Mucosa of rectum (tissue), 2 donors: ENCODE measurements around the gene MYPOP.
A peak's percentile ranks its signal among the peaks of the same experiment; 100 is the strongest.
"Not testable (repeated sequence)": the region's sequence is repeated elsewhere in the genome, so short reads cannot be mapped to it uniquely, and the experiment has no call there.

ENCODE experiments used
- H3K27ac ChIP-seq, 2 donors: one replicate each; pipeline ENCODE4 v1.7.0; 2013; ENCODE audit warnings: inconsistent platforms in 2 of 2, low read depth in 2 of 2, low read length in 2 of 2
- H3K27me3 ChIP-seq, 2 donors: one replicate each; pipeline ENCODE4 v1.7.0; 2013; ENCODE audit warnings: low read length in 2 of 2; ENCODE audit not compliant: control insufficient read depth in 2 of 2, insufficient read depth in 2 of 2
- H3K36me3 ChIP-seq, 2 donors: one replicate each; pipeline ENCODE4 v1.7.0; 2013; ENCODE audit warnings: low read length in 2 of 2; ENCODE audit not compliant: control insufficient read depth in 2 of 2, insufficient read depth in 2 of 2
- H3K4me1 ChIP-seq, 2 donors: one replicate each; pipeline ENCODE4 v1.7.0; 2013; ENCODE audit warnings: low read length in 2 of 2, mild to moderate bottlenecking in 1 of 2; ENCODE audit not compliant: control insufficient read depth in 2 of 2, insufficient read depth in 2 of 2
- H3K4me3 ChIP-seq, 2 donors: one replicate each; pipeline ENCODE4 v1.7.0; 2013; ENCODE audit warnings: low read length in 2 of 2
- H3K9ac ChIP-seq, 2 donors: one replicate each; pipeline ENCODE4 v1.7.0; 2013; ENCODE audit warnings: low read length in 2 of 2, low read depth in 1 of 2, mild to moderate bottlenecking in 1 of 2
- H3K9me3 ChIP-seq, 2 donors: one replicate each; pipeline ENCODE4 v1.7.0; 2013; ENCODE audit warnings: low read length in 2 of 2; ENCODE audit not compliant: control insufficient read depth in 2 of 2
- donor health status: healthy.
- donor health status: Normal muscosa, but diverticular disease.

Gene MYPOP

GRCh38 chr19:45878043-45878794 is 24.2 kb downstream of the MYPOP start:
- peaks cover 41 to 61% of the 10 kb centered on the region in 2 donors for H3K4me1 ChIP-seq

DNA sequence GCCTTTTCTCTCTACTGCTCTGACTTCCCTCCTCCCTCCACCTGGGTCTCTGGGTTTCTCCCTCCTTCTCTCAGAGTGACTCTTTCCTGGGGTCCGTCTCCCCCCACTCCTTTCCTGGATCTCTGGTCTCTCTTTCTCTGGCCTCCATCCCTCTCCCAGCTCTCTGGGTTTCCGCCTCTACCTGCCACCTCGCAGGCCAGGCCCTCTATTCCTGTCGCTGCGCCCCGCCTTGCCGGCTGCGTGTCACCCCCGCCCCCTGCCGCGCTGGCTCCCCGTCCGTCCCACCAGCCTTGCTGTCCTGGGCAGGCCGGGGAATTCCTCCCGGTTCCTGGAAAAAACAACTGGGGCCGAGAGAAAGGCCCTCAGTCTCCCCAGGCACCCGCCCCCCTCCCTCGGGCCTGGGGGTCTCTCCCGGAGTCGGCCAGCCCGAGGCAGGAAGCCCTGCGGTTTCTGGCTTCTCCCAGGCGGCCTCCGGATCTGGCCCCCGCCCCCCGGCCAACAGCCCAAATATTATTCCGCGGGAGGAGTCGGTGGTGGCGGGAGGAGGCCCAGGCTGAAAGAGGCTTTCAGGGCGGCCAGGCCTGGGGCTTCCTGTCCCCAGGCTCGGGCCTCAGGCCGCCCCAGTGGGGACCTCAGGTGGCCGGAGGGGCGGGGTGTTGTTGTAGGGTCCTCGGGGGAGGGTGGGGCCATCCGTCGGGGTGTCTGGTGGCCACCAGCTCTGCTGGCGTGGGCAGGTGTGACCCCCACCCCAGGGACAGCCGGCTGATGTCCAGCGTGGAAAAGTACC is 25.8 kb downstream of the MYPOP start:
- peak overlapping the region; percentile 78 to 87 for H3K27ac ChIP-seq
- H3K9me3 ChIP-seq, result no peaks in the 10 kb centered on the region
- peaks cover 4 to 15% of the 10 kb centered on the region in 2 donors for H3K36me3 ChIP-seq
- peak overlapping the region in 1 of 2 donors; percentile 67 for H3K9ac ChIP-seq
- peak overlapping the region in 1 of 2 donors; percentile 38 for H3K4me3 ChIP-seq
- no peaks in the 10 kb centered on the region for H3K27me3 ChIP-seq
- peaks cover 26 to 50% of the 10 kb centered on the region in 2 donors for H3K4me1 ChIP-seq

More at GRCh38 chr19:45878043-45878794, 24.2 kb downstream of the MYPOP start:
- H3K9me3 ChIP-seq, result no peaks in the 10 kb centered on the region
- peak overlapping the region; percentile 37 to 56 for H3K4me3 ChIP-seq
- H3K36me3 ChIP-seq, result peaks cover 4 to 9% of the 10 kb centered on the region in 2 donors
- H3K27me3 ChIP-seq, result no peaks in the 10 kb centered on the region
- peak overlapping the region; percentile 78 to 87 for H3K27ac ChIP-seq
- peak overlapping the region in 1 of 2 donors; percentile 62 for H3K9ac ChIP-seq

GRCh38 chr19:45876161-45876410 is 26.3 kb downstream of the MYPOP start:
- peak overlapping the region in 1 of 2 donors; percentile 38 for H3K4me3 ChIP-seq

DNA sequence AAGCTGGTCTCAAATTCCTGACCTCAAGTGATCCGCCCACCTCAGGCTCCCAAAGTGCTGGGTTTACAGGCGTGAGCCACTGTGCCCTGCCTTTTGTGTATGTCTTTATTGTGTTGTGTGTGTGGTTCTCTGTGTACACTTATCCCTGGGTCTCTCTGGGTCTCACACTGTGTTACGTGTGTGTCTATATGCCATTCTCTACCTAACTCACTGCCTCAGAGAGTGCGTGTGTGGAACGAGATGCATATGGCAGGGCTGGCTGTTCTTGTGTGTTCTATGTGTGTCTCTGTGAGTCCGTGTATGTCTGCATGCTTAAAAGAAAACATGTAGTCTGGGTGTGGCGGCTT is 27.8 kb downstream of the MYPOP start:
- Histone ChIP-seq H3K4me3 (no peak overlapping the region), H3K27me3 (no peaks in the 10 kb centered on the region), H3K36me3 (peaks cover 6 to 15% of the 10 kb centered on the region in 2 donors), H3K9ac (no peak overlapping the region), H3K4me1 (peaks cover 19 to 44% of the 10 kb centered on the region in 2 donors), H3K9me3 (no peaks in the 10 kb centered on the region), H3K27ac (no peak overlapping the region)

More at GRCh38 chr19:45876161-45876410, 26.3 kb downstream of the MYPOP start:
- H3K27me3 ChIP-seq, result no peaks in the 10 kb centered on the region
- peaks cover 4 to 15% of the 10 kb centered on the region in 2 donors for H3K36me3 ChIP-seq
- peak overlapping the region; percentile 78 to 87 for H3K27ac ChIP-seq
- H3K4me1 ChIP-seq, result peaks cover 21 to 45% of the 10 kb centered on the region in 2 donors
- no peaks in the 10 kb centered on the region for H3K9me3 ChIP-seq
- H3K9ac ChIP-seq, result peak overlapping the region in 1 of 2 donors; percentile 67

DNA sequence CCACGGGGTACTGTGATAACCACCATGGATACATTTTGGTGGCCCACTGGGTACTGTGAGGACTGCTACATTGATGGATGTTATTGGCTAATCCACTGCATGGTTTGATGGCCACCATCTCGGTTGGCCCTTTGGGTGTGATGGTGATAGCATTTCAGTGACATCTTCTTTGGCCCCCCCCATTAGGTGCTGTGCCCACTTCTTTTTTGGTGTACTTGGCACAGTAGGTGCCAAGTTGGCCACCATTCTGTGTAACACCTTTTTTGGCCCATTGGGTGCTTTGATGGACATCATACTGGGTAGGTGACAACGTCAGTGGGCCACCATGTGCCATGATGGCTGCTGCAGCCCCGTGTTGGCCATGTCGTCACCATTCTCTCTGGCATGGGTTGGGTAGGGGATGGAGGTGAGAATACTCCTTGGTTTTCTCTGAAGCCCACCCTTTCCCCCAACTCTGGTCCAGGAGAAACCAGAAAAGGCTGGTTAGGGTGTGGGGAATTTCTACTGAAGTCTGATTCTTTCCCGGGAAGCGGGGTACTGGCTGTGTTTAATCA is 29.1 kb downstream of the MYPOP start:
- Histone ChIP-seq H3K4me3 (no peak overlapping the region), H3K9ac (peak overlapping the region in 1 of 2 donors; percentile 17), H3K27me3 (no peaks in the 10 kb centered on the region), H3K4me1 (peaks cover 15 to 34% of the 10 kb centered on the region in 2 donors), H3K9me3 (no peaks in the 10 kb centered on the region), H3K36me3 (peaks cover 6 to 15% of the 10 kb centered on the region in 2 donors), H3K27ac (no peak overlapping the region)

DNA sequence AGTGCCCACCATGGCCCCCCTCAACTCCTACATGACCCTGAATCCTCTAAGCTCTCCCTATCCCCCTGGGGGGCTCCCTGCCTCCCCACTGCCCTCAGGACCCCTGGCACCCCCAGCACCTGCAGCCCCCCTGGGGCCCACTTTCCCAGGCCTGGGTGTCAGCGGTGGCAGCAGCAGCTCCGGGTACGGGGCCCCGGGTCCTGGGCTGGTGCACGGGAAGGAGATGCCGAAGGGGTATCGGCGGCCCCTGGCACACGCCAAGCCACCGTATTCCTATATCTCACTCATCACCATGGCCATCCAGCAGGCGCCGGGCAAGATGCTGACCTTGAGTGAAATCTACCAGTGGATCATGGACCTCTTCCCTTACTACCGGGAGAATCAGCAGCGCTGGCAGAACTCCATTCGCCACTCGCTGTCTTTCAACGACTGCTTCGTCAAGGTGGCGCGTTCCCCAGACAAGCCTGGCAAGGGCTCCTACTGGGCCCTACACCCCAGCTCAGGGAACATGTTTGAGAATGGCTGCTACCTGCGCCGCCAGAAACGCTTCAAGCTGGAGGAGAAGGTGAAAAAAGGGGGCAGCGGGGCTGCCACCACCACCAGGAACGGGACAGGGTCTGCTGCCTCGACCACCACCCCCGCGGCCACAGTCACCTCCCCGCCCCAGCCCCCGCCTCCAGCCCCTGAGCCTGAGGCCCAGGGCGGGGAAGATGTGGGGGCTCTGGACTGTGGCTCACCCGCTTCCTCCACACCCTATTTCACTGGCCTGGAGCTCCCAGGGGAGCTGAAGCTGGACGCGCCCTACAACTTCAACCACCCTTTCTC is 30.1 kb downstream of the MYPOP start:
- H3K9ac ChIP-seq, result no peak overlapping the region
- H3K4me1 ChIP-seq, result peaks cover 7 to 25% of the 10 kb centered on the region in 2 donors
- no peak overlapping the region for H3K27ac ChIP-seq
- no peaks in the 10 kb centered on the region for H3K9me3 ChIP-seq
- H3K4me3 ChIP-seq, result no peak overlapping the region
- H3K27me3 ChIP-seq, result no peaks in the 10 kb centered on the region
- peaks cover 6 to 15% of the 10 kb centered on the region in 2 donors for H3K36me3 ChIP-seq

DNA sequence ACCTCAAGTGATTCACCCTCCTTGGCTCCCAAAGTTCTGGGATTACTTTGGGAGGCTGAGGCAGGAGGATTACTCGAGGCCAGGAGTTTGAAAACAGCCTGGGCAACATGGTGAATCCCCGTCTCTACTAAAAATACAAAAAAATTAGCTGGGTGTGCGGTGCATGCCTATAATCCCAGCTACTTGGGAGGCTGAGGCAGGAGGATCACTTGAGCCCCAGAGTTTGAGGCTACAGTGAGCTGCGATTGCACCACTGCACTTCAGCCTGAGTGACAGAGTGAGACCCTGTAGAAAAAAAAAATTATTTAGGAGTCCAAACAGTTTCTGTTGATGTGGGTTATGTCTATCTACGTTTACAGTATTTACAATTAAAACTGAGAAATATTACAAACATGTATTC is 31.6 kb downstream of the MYPOP start:
- Histone ChIP-seq H3K27ac (no peak overlapping the region), H3K4me1 (peaks cover 0 to 19% of the 10 kb centered on the region in 2 donors), H3K9me3 (no peaks in the 10 kb centered on the region), H3K36me3 (peaks cover 6 to 15% of the 10 kb centered on the region in 2 donors), H3K9ac (no peak overlapping the region), H3K4me3 (no peak overlapping the region), H3K27me3 (no peaks in the 10 kb centered on the region)

DNA sequence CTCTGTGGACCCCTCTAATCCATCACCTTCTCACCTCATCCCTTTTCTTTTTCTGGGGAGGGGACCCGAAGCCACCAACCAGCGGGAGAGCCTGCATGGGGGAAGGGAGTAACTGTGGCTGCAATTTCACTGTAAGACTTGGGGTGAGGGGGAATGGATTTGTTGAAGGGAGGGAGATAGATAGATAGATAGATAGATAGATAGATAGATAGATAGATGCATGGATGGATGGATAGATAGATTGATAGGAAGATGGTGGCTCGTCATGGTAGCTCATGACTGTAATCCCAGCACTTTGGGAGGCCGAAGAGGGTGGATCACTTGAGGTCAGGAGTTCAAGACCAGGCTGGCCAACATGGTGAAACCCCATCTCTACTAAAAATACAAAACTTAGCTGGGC is 35.2 kb downstream of the MYPOP start:
- peaks cover 10 to 11% of the 10 kb centered on the region in 2 donors for H3K4me1 ChIP-seq
- peak overlapping the region; percentile 81 to 86 for H3K9ac ChIP-seq
- H3K27me3 ChIP-seq, H3K9me3 ChIP-seq, H3K36me3 ChIP-seq: not testable (repeated sequence)
- H3K4me3 ChIP-seq, result peak overlapping the region; percentile 80 to 82
- H3K27ac ChIP-seq, result peak overlapping the region; percentile 82 to 89

- Histone ChIP-seq H3K36me3 (peaks cover 0 to 2% of the 10 kb centered on the region in 2 donors), H3K9me3 (no peaks in the 10 kb centered on the region), H3K4me3 (peak overlapping the region; percentile 80 to 82), H3K27me3 (no peaks in the 10 kb centered on the region), H3K9ac (peak overlapping the region; percentile 81 to 86), H3K27ac (peak overlapping the region; percentile 82 to 89), H3K4me1 (peaks cover 15% of the 10 kb centered on the region in 2 donors)
Measured at GRCh38 chr19:45866400-45867176, 35.8 kb downstream of the MYPOP start.
